Activated naive CD8-positive, alpha-beta T cell treated with anti-CD3 and anti-CD28 coated beads, Interleukin-2, amount 50 U/mL, for 24 hours (primary cell): Measurements from ENCODE around the gene VAMP8.
"Not testable (repeated sequence)": the region's sequence is repeated elsewhere in the genome, so short reads cannot be mapped to it uniquely, and the experiment has no call there.

Experiments
- ATAC-seq: fragments of 150-1000 bp; cut with Tn5 transposase; one replicate; pipeline ENCODE4 v1.10.0; 2021
- DNase-seq: peaks from one replicate; pipeline ENCODE4 v3.0.0; 2021
- H3K27ac Mint-ChIP-seq: one replicate; pipeline ENCODE4 v1.8.0; 2021; ENCODE audit warnings: mild to moderate bottlenecking, mixed read lengths
- H3K27me3 Mint-ChIP-seq: one replicate; pipeline ENCODE4 v1.8.0; 2021; ENCODE audit warnings: mixed read lengths
- H3K36me3 Mint-ChIP-seq: one replicate; pipeline ENCODE4 v1.8.0; 2021; ENCODE audit warnings: low read depth, mixed read lengths
- H3K4me1 Mint-ChIP-seq: one replicate; pipeline ENCODE4 v1.8.0; 2021; ENCODE audit warnings: mixed read lengths
- H3K4me3 Mint-ChIP-seq: one replicate; pipeline ENCODE4 v1.8.0; 2021; ENCODE audit warnings: mild to moderate bottlenecking, moderate library complexity, mixed read lengths
- H3K9me3 Mint-ChIP-seq: one replicate; pipeline ENCODE4 v1.8.0; 2021; ENCODE audit warnings: mixed read lengths

Gene VAMP8

GRCh38 chr2:85541753-85542457, 35.5 kb upstream of the VAMP8 start:
- peaks cover 66% of the 10 kb centered on the region for H3K36me3 Mint-ChIP-seq
- DNase-seq, result no peak

GRCh38 chr2:85542777-85543176, 34.6 kb upstream of the VAMP8 start:
- no peak for DNase-seq
- Mint-ChIP-seq H3K4me1 (peaks cover 38% of the 10 kb centered on the region), H3K36me3 (peaks cover 67% of the 10 kb centered on the region), H3K27me3 (no peaks in the 10 kb centered on the region), H3K9me3 (no peaks in the 10 kb centered on the region), H3K27ac (peak overlapping the region; percentile 99), H3K4me3 (peak overlapping the region; percentile 95)
- ATAC-seq, result no peak

More at GRCh38 chr2:85541753-85542457, 35.5 kb upstream of the VAMP8 start:
- no peak for ATAC-seq
- H3K9me3 Mint-ChIP-seq, result no peaks in the 10 kb centered on the region
- H3K27ac Mint-ChIP-seq, result peak overlapping the region; percentile 99
- no peaks in the 10 kb centered on the region for H3K27me3 Mint-ChIP-seq
- H3K4me1 Mint-ChIP-seq, result peaks cover 46% of the 10 kb centered on the region
- H3K4me3 Mint-ChIP-seq, result peak overlapping the region; percentile 95

GRCh38 chr2:85544254-85544691, 33.1 kb upstream of the VAMP8 start:
- Mint-ChIP-seq H3K4me3 (peak overlapping the region; percentile 42), H3K36me3 (peaks cover 66% of the 10 kb centered on the region), H3K4me1 (peaks cover 38% of the 10 kb centered on the region), H3K27ac (peak overlapping the region; percentile 99)
- DNase-seq, H3K9me3 Mint-ChIP-seq, H3K27me3 Mint-ChIP-seq, ATAC-seq: not testable (repeated sequence)

- not testable (repeated sequence) for DNase-seq, H3K9me3 Mint-ChIP-seq, ATAC-seq, H3K4me3 Mint-ChIP-seq, H3K27me3 Mint-ChIP-seq
- Mint-ChIP-seq H3K27ac (peak overlapping the region; percentile 65), H3K4me1 (peaks cover 38% of the 10 kb centered on the region), H3K36me3 (peaks cover 60% of the 10 kb centered on the region)
These were observed 32.2 kb upstream of the VAMP8 start for GRCh38 chr2:85544915-85545779.

GRCh38 chr2:85545780-85546240, 31.6 kb upstream of the VAMP8 start:
- Mint-ChIP-seq H3K9me3 (no peaks in the 10 kb centered on the region), H3K27me3 (no peaks in the 10 kb centered on the region), H3K4me1 (peaks cover 31% of the 10 kb centered on the region), H3K27ac (peak overlapping the region; percentile 65), H3K4me3 (peak overlapping the region; percentile 10), H3K36me3 (peaks cover 55% of the 10 kb centered on the region)
- ATAC-seq, result peak; percentile 47
- DNase-seq, result peak; percentile 14

- peaks cover 17% of the 10 kb centered on the region for H3K4me1 Mint-ChIP-seq
- DNase-seq (no peak), ATAC-seq (peak; percentile 5)
- H3K27me3 Mint-ChIP-seq, result no peaks in the 10 kb centered on the region
- H3K4me3 Mint-ChIP-seq, result no peak overlapping the region
- H3K27ac Mint-ChIP-seq, result peak overlapping the region; percentile 65
- H3K36me3 Mint-ChIP-seq, result peaks cover 47% of the 10 kb centered on the region
- no peaks in the 10 kb centered on the region for H3K9me3 Mint-ChIP-seq
These were observed 30.1 kb upstream of the VAMP8 start for GRCh38 chr2:85547089-85547858.

GRCh38 chr2:85547859-85548607, 29.4 kb upstream of the VAMP8 start:
- H3K36me3 Mint-ChIP-seq, result peaks cover 45% of the 10 kb centered on the region
- peaks cover 9% of the 10 kb centered on the region for H3K4me1 Mint-ChIP-seq

GRCh38 chr2:85548608-85548900, 28.8 kb upstream of the VAMP8 start:
- DNase-seq (no peak), ATAC-seq (no peak)
- no peak overlapping the region for H3K27ac Mint-ChIP-seq
- H3K27me3 Mint-ChIP-seq, result no peaks in the 10 kb centered on the region
- H3K4me3 Mint-ChIP-seq, result no peak overlapping the region
- H3K4me1 Mint-ChIP-seq, result peaks cover 5% of the 10 kb centered on the region
- H3K9me3 Mint-ChIP-seq, result no peaks in the 10 kb centered on the region
- peaks cover 40% of the 10 kb centered on the region for H3K36me3 Mint-ChIP-seq

More at GRCh38 chr2:85547859-85548607, 29.4 kb upstream of the VAMP8 start:
- no peak for DNase-seq
- H3K27me3 Mint-ChIP-seq, result no peaks in the 10 kb centered on the region
- ATAC-seq, result no peak
- H3K4me3 Mint-ChIP-seq, result no peak overlapping the region
- no peaks in the 10 kb centered on the region for H3K9me3 Mint-ChIP-seq
- peak overlapping the region; percentile 6 for H3K27ac Mint-ChIP-seq

- Mint-ChIP-seq H3K4me1 (peaks cover 3% of the 10 kb centered on the region), H3K27me3 (no peaks in the 10 kb centered on the region), H3K9me3 (no peaks in the 10 kb centered on the region), H3K27ac (no peak overlapping the region), H3K4me3 (no peak overlapping the region), H3K36me3 (peaks cover 34% of the 10 kb centered on the region)
- DNase-seq (no peak), ATAC-seq (no peak)
These were observed 28.3 kb upstream of the VAMP8 start for GRCh38 chr2:85549095-85549494.

- Mint-ChIP-seq H3K27ac (no peak overlapping the region), H3K27me3 (no peaks in the 10 kb centered on the region), H3K9me3 (no peaks in the 10 kb centered on the region), H3K4me1 (no peaks in the 10 kb centered on the region), H3K36me3 (peaks cover 31% of the 10 kb centered on the region), H3K4me3 (no peak overlapping the region)
- ATAC-seq, result no peak
- DNase-seq, result no peak
These were observed 27.6 kb upstream of the VAMP8 start for GRCh38 chr2:85549826-85550225.

- no peaks in the 10 kb centered on the region for H3K9me3 Mint-ChIP-seq
- no peak for DNase-seq
- H3K36me3 Mint-ChIP-seq, result peaks cover 30% of the 10 kb centered on the region
- H3K27me3 Mint-ChIP-seq, result no peaks in the 10 kb centered on the region
- no peaks in the 10 kb centered on the region for H3K4me1 Mint-ChIP-seq
- no peak for ATAC-seq
- no peak overlapping the region for H3K27ac Mint-ChIP-seq
- no peak overlapping the region for H3K4me3 Mint-ChIP-seq
These were observed 26.9 kb upstream of the VAMP8 start for GRCh38 chr2:85550486-85550885.

GRCh38 chr2:85551698-85552678, 25.4 kb upstream of the VAMP8 start:
- H3K27ac Mint-ChIP-seq, result no peak overlapping the region
- H3K4me3 Mint-ChIP-seq, result no peak overlapping the region

GRCh38 chr2:85553184-85553583, 24.2 kb upstream of the VAMP8 start:
- peaks cover 30% of the 10 kb centered on the region for H3K36me3 Mint-ChIP-seq
- no peak overlapping the region for H3K27ac Mint-ChIP-seq
- no peaks in the 10 kb centered on the region for H3K27me3 Mint-ChIP-seq

More at GRCh38 chr2:85551698-85552678, 25.4 kb upstream of the VAMP8 start:
- H3K36me3 Mint-ChIP-seq, result peaks cover 27% of the 10 kb centered on the region
- H3K4me1 Mint-ChIP-seq, result peaks cover 1% of the 10 kb centered on the region
- no peaks in the 10 kb centered on the region for H3K27me3 Mint-ChIP-seq
- ATAC-seq (peak; percentile 70), DNase-seq (peak; percentile 85)
- no peaks in the 10 kb centered on the region for H3K9me3 Mint-ChIP-seq

More at GRCh38 chr2:85553184-85553583, 24.2 kb upstream of the VAMP8 start:
- DNase-seq (no peak), ATAC-seq (no peak)
- Mint-ChIP-seq H3K9me3 (no peaks in the 10 kb centered on the region), H3K4me3 (no peak overlapping the region), H3K4me1 (peaks cover 7% of the 10 kb centered on the region)
